Activated CD8-positive, alpha-beta memory T cell treated with anti-CD3 and anti-CD28 coated beads for 1 hour (primary cell): ENCODE measurements around the gene BCAR1.
"Not testable (repeated sequence)": the region's sequence is repeated elsewhere in the genome, so short reads cannot be mapped to it uniquely, and the experiment has no call there.

Experiments used
- DNase-seq, 2 donors: peaks; one replicate each; pipeline ENCODE4 v3.0.0-alpha.2; 2020; ENCODE audit warnings: low read depth in 1 of 2; ENCODE audit errors: extremely low read depth in 1 of 2

BCAR1 gene

GRCh38 chr16:75226550-75227360 is 24.7 kb downstream of the BCAR1 start:
- no peak for DNase-seq

DNA sequence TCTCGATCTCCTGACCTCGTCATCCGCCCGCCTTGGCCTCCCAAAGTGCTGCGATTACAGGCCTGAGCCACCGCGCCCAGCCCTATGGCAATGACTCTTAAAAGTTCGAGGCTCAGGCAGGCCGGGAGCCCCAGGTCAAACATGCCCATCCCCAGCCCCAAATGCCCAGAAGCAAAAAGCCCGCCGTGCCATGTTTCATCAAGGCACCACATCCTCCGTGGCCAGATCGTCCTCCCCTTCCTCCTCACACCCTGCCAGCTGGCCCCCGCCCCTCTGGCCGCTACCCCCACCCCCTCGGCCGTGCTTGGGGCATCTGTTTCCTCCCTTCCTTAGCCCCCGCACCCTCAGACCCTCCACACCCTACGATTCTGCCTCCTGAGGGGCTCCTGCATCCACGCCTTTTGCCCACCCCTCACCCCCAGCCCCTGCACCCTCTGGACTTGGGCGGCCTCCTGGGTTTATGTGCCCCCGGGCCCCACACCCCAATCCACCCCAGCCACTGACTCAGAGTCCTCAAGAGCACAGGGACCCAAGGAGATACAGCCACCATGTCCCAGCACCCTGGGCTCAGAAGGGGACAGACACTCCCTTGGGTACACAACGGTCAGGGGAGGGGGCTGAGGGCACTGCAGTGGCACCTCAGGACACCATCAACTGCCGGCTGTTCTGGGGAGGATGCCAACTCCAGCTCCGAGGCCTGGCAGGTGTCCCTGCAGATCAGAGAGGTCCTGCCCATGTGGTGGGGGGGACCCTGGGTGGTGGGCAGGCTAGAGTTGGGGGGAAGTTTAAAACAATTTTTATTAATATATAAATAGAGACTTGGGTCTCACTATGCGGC is 25.5 kb downstream of the BCAR1 start:
- no peak for DNase-seq

DNA sequence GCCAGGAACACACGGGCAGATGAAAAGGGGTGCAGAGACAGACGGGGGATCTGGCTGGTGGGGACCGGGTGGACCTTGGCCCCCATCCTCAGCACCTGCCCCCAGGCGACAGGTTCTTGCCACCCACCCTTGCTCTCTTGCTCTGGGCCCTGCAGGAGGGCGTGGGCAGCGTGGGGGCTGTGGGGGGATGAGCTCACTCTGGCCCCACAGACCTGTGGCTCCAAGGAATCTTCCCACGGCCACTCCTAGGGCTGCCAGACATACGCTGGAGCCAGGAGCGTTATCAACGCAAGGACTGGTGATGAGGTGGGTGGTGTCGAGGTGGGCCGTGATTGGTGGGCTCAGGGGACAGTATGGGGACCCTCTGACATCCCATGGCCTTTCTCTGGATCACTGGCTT is 26.3 kb downstream of the BCAR1 start:
- no peak for DNase-seq

DNA sequence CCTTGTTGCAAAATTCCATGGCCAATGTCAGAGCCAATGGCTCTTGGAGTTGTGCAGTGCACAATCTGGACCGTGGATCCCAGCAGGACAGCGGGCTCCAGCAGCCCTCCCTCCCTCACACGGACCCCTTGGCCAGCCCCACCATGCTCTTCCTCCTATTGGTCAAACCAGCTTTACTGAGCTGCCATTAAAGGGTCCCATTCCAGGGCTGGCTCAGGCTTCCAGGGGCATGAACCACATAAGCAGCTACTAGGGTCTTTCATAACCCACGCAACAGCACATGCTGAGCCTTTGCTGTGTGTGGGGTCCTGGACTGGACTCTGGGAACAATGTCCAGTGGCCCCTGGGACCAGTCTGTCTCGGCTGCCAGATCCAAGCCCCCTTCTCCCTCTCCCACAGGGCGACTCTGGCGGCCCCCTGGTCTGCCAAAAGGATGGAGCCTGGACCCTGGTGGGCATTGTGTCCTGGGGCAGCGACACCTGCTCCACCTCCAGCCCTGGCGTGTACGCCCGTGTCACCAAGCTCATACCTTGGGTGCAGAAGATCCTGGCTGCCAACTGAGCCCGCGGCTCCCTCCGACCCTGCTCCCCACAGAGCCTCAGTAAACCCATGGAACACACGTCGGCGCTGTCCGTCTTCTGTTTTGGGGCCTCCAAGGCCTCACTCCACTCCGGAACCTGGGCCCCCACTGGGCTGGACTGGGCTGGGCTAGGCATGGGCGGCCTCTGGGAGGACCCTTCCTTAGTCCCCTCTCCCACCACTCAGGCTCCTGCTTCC is 26.9 kb downstream of the BCAR1 start:
- no peak for DNase-seq

DNA sequence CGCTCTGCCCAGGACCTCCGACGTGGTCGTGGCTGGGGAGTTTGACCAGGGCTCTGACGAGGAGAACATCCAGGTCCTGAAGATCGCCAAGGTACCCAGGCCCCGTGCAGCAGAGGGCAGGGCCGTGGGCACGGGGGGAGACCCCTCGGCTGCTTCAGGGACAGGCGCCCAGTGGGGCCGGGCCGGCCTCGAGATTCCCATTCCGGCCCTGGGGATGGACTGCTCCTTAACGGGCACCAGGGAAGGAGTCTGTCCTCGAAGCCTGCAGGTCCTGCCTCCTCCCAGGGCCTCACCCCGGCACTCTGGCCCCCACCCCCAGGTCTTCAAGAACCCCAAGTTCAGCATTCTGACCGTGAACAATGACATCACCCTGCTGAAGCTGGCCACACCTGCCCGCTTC is 28.3 kb downstream of the BCAR1 start:
- DNase-seq, result not testable (repeated sequence)

DNA sequence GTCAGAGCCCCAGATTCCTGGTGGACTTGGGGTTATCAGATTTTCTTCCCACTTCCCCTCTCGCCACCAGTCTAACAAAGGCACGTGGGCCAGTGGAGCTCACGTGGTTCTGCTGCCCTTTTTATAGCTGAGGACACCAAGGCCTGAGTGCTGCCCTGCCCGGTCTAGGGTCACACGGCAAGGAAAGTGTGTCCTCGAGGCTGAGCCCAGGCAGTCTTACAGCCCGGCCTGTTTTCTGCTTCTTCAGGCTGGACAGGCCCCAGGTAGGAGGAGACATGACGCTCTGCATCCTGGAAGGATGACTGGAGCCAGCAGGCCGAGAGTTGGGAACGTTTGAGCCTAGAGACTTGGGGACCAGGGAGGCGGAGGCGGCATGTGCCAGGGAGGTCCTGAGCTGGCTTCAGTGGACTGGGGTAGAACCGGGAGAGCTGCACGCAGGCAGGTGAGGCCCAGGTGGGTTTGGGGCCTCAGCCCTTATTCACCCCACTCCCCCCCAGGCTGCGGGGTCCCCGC is 29.1 kb downstream of the BCAR1 start:
- no peak for DNase-seq

- DNase-seq, result no peak
Measured at GRCh38 chr16:75219838-75220237, 31.6 kb downstream of the BCAR1 start.

DNA sequence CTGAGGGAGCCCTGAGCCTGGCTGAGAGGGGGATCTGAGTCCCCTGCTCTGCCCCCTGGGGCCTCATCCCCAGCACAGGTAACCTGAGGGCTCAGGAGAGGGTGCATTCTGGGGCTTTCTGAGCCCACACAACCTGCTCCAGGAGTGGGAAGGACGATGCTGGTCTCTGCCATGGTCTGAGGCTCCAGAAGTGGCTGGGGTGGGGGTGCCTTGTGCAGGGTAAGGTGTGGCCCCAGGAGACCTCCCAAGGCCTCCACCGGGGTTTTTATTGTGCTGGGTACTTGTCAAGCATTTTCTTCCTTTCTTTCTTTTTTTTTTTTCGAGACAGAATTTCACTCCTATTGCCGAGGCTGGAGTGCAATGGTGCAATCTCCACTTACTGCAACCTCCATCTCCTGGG is 32.3 kb downstream of the BCAR1 start:
- DNase-seq, result no peak

GRCh38 chr16:75218256-75219076 is 33.0 kb downstream of the BCAR1 start, which contains the start of gene CTRB1:
CTRB1 (plus strand) TSS chr16:75218988; CDS start chr16:75219008, 20 bp downstream.
- no peak for DNase-seq

GRCh38 chr16:75217389-75217851 is 34.0 kb downstream of the BCAR1 start:
- DNase-seq, result no peak

DNA sequence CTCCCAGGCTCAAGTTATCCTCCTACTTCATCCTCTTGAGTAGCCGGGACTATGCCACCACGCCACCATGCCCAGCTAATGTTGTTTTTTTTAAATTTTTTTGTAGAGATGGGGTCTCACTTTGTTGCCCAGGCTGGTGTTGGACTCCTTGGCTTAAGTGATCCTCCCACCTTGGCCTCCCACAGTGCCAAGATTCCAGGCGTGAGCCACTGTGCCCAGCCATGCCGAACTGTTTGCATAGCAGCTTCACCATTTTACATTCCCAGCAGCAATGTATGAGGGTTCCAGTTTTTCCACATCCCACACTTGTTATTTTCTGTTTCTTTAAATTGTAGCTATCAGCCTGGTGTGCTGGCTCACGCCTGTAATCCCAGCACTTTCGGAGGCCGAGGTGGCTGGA is 34.8 kb downstream of the BCAR1 start:
- no peak for DNase-seq

DNA sequence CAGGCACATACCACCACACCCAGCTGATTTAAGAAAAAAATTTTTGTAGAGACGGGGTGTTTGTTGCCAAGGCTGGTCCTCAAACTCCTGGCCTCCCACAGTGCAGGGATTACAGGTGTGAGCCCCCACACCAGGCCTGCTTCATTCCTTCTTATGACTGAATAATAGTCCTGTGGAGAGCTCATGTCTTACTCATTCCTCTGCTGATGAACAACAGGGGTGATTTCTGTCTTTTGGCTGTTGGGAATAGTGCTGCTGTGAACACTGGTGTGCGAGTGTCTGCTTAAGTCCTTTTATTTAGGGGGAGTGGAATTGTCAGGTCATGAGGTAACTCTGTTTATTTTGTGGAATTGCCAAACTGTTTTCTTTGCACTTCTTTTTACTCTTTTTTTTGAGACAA is 35.3 kb downstream of the BCAR1 start:
- no peak for DNase-seq

DNA sequence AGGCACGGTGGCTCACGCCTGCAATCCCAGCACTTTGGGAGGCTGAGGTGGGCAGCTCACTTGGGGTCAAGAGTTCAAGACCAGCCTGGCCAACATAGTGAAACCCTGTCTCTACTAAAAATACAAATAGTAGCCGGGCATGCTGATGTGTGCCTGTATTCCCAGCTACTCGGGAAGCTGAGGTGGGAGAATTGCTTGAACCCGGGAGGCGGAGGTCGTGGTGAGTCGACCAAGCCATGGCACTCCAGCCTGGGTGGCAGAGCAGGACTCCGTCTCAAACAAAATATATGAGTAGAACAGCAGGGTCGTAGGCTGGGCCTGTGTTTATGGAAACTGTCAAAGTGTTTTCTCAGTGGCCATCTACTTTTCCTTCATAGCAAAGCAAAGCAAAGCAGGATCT is 40.1 kb downstream of the BCAR1 start:
- DNase-seq, result not testable (repeated sequence)

DNA sequence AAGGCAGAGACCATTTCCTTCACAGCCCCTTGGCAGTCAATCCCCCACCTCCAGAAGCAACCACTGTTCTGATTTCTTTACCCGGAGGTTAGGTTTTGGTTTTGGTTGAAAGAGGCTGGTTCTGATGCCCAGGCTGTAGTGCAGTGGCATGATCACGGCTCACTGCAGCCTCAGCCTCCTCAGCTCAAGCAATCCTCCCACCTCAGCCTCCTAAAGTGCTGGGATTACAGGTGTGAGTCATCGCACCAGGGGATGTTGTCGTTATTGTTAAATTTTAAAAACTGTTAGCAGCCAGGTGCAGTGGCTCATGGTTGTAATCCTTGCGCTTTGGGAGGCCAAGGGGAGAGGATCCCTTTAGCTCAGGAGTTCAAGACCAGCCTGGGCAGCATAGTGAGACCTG is 41.5 kb downstream of the BCAR1 start:
- DNase-seq, result no peak

GRCh38 chr16:75209514-75209913 is 41.9 kb downstream of the BCAR1 start:
- DNase-seq, result not testable (repeated sequence)

DNA sequence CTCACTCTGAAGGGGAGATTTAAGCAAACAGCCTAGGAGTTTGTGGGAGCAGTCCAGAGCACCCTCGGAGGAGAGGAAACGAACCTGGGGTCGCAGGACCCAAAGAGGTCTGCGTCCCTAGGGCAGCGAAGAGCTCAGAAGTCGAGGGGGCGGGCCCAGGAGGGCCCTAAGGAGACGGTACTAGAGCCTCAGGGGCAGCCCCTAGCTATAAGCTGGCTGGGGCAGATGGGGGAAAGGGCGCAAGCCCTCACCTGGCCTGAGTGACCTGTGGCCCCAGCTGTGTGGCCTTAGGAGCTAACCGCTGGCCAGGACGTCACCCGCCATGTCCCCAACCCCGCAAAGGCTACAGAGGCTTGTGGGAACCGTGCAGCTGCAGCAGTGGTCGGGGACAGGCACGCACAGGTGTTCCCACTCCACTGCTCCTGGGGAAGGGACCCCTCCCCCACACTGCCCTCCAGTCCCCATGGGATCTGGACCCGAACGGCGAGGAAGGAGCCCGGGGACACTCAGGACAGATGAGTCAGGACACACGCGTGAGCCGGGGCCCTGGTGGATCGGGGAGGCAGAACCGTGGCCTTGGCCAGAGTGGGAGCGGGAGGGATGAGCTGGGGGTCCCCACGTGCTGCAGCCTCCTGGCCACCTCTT is 42.4 kb downstream of the BCAR1 start:
- DNase-seq, result no peak

DNA sequence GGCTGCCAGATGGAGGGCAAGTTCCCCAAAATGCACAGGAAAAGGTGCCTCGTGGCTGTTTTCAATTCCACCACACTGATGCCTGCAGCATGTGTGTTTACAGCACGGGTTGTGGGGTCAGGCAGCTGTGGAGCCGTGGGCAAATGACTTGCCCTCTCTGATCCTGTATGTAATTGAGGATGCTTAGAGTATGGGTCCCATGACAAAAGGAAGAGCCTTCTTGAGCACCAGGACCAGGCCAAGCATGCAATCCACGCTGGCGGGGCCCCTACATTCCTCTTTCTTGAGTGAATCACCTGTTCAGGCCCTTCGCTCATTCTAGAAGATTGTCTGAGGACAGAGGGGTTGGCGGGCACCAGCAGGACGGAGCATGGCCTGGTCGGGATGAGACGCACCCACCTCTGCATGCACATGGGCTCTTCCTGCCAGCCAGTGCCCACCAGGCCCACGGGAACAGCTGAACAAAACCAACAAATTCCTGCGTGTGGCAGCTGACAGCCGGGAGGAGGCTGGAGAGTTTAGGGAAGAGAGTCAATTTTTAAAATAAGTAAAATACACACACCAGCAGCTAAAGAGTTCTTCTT is 43.1 kb downstream of the BCAR1 start:
- DNase-seq, result no peak

DNA sequence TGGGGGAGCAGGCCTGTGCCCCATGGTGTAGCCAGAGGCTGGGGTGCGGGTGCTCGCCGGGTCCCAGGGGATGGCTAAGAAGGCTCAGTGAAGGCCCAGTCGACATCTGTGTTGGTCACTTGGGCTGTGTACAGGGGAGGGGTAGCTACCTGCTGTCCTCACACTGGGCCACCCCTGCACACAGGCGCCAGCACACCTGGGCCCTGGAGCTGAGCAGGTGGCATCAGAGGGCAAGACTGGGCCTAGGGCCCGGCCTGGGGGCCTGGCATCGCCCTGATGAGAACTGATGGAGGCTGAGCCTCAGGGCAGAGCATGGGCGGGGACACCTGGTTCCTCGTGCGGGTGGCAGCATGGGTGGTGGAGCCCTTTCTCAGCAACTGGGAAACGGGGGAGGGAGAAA is 43.6 kb downstream of the BCAR1 start:
- no peak for DNase-seq

- DNase-seq, result no peak
Measured at GRCh38 chr16:75206749-75207451, 44.5 kb downstream of the BCAR1 start, which contains the start of gene CTRB2. CTRB2 (minus strand) TSS chr16:75207161; CDS start chr16:75207141, 20 bp downstream.
